BE2C (cell line): ENCODE measurements around the gene VWA5B2.
"Not testable (repeated sequence)": the region's sequence is repeated elsewhere in the genome, so short reads cannot be mapped to it uniquely, and the experiment has no call there.

Experiments
- DNase-seq: peaks from one replicate; pipeline ENCODE4 v3.0.0-alpha.2; 2020
- H3K27me3 ChIP-seq: fragments of 250-450 bp; sonication (Bioruptor Pico); 2 replicates; pipeline ENCODE4 v1.5.1; 2020; ENCODE audit warnings: mild to moderate bottlenecking
- H3K36me3 ChIP-seq: fragments of 250-450 bp; sonication (Bioruptor Pico); 2 replicates; pipeline ENCODE4 v1.5.1; 2020; ENCODE audit warnings: mild to moderate bottlenecking
- H3K4me1 ChIP-seq: fragments of 250-450 bp; sonication (Bioruptor Pico); 2 replicates; pipeline ENCODE4 v1.5.1; 2020
- H3K4me3 ChIP-seq: 2 replicates; pipeline ENCODE4 v1.5.1; 2011; ENCODE audit warnings: low read depth, low read length
- H3K9me3 ChIP-seq: fragments of 250-450 bp; sonication (Bioruptor Pico); 2 replicates; pipeline ENCODE4 v1.5.1; 2020
- TF ChIP-seq, protein P1 (sequence below): IDR thresholded peaks from 2 replicates; pipeline ENCODE4 v1.5.1; 2012; ENCODE audit warnings: mild to moderate bottlenecking, low read depth, low read length

VWA5B2 gene

GRCh38 chr3:184260724-184261269, 31.4 kb downstream of the VWA5B2 start:
- Histone ChIP-seq H3K36me3 (no peaks in the 10 kb centered on the region), H3K4me3 (peak overlapping the region; percentile 67), H3K4me1 (no peaks in the 10 kb centered on the region), H3K27me3 (peaks cover 5% of the 10 kb centered on the region; the same call in 1 of the 2 replicates), H3K9me3 (no peaks in the 10 kb centered on the region)
- TF ChIP-seq, protein P1, sequence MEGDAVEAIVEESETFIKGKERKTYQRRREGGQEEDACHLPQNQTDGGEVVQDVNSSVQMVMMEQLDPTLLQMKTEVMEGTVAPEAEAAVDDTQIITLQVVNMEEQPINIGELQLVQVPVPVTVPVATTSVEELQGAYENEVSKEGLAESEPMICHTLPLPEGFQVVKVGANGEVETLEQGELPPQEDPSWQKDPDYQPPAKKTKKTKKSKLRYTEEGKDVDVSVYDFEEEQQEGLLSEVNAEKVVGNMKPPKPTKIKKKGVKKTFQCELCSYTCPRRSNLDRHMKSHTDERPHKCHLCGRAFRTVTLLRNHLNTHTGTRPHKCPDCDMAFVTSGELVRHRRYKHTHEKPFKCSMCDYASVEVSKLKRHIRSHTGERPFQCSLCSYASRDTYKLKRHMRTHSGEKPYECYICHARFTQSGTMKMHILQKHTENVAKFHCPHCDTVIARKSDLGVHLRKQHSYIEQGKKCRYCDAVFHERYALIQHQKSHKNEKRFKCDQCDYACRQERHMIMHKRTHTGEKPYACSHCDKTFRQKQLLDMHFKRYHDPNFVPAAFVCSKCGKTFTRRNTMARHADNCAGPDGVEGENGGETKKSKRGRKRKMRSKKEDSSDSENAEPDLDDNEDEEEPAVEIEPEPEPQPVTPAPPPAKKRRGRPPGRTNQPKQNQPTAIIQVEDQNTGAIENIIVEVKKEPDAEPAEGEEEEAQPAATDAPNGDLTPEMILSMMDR = no peak
- peak; percentile 32 for DNase-seq

DNA sequence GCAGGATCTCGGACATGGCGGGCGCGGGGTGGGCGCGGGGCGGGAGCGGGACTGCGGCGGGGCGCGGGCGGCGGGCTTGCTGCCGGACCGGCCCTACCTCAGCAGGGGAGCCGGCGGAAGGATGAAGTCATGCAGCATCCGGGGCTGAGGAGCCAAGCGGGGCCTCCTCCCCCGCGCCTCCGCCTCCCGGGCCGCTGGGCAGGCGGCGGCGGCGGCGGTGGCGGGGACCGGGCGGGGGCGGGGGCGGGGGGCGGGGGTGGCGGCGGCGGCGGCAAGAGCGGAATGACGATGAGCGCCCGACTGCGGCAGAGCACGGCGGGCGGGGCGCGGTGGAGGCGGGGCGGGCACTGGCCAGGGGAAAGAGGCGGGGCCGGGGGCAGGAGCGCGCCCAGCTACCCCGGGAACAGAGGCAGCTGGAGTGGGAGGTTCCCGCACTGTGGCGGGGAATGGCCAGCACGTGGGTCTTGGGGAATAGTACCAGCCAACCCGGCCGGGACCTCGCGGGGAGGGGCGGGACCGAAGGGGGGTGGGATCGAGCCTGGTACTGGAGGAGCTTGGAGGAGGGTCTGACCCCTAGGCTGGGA, 32.0 kb downstream of the VWA5B2 start, which contains the start of gene CAMK2N2:
Gene CAMK2N2, minus strand, starts transcription at position 284 of the 584 bp plus-strand sequence. Its CDS starts 268 bp downstream, at position 16.
- DNase-seq = peak; percentile 96
- Histone ChIP-seq H3K36me3 (no peaks in the 10 kb centered on the region), H3K4me1 (no peaks in the 10 kb centered on the region), H3K4me3 (peak within 1 kb of the TSS; percentile 67), H3K27me3 (peaks cover 5% of the 10 kb centered on the region; the same call in 1 of the 2 replicates), H3K9me3 (no peaks in the 10 kb centered on the region)
- TF ChIP-seq, protein P1 = no peak

DNA sequence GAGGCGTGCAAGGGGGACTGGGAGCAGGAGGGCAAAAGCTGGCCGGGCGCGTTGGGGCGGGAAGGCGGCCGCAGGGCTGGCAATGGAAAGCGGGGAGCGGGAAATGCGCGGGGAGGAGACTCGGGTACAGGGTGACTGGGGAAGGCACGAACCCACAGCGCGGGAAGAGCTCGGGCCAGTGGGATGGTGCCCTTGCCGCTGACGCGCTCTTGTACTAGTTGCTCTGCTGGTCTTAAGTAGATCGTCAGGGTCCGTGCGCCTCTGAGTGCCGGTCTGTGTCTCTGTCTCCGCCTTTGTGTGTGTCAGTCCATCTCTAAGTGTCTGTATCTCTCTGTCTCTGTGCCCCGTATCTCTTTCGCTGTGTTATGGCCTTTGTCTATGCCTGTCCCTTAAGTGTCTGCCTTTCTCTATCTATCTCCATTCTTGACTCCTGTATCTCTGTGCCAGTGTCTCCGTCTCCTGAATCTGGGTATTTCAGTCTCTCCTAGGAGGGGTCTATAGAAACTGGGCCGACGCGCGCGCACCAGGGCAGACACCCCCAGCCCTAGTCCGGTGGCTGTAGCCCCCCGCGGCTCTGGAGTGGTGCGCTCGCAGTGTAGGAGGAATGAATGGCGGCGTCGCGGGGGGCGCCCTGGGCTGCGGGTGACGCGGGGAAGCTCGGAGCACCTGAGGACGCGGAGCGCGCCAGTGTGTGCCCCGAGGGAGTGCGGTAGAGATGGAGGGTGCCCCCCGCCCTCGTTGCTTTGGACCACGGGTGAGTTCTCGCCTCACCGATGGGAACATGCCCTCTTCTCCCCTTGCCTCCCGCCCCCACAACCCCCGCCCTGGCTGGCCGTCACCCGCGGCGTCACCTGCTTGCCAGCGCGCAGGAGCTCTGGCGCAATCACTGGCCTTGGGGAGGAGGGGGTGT, 32.7 kb downstream of the VWA5B2 start:
- TF ChIP-seq, protein P1 = no peak
- Histone ChIP-seq H3K9me3 (no peaks in the 10 kb centered on the region), H3K27me3 (peaks cover 5% of the 10 kb centered on the region; the same call in 1 of the 2 replicates), H3K36me3 (no peaks in the 10 kb centered on the region), H3K4me3 (peak overlapping the region; percentile 67), H3K4me1 (no peaks in the 10 kb centered on the region)
- DNase-seq = peak; percentile 29

- DNase-seq = no peak
- TF ChIP-seq, protein P1 = no peak
- Histone ChIP-seq H3K4me1 (no peaks in the 10 kb centered on the region), H3K4me3 (peak overlapping the region; percentile 67), H3K36me3 (no peaks in the 10 kb centered on the region), H3K27me3 (peaks cover 5% of the 10 kb centered on the region; the same call in 1 of the 2 replicates), H3K9me3 (no peaks in the 10 kb centered on the region)
Observed at GRCh38 chr3:184262764-184263179, 33.4 kb downstream of the VWA5B2 start.

DNA sequence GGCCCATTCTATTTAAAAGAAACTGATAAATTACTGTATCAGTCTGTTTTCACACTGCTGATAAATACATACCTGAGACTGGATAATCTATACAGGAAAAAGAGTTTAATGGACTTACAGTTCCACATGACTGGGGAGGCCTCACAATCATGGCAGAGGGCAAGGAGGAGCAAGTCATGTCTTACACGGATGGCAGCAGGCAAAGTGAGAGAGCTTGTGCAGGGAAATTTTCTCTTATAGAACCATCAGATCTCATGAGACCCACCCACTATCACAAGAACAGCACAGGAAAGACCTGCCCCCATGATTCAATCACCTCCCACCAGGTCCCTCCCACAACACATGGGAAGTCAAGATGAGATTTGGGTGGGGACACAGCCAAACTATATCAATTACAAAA, 37.9 kb downstream of the VWA5B2 start:
- DNase-seq = not testable (repeated sequence)

GRCh38 chr3:184272269-184272668, 42.9 kb downstream of the VWA5B2 start:
- Histone ChIP-seq H3K4me1 (no peaks in the 10 kb centered on the region), H3K9me3 (no peaks in the 10 kb centered on the region), H3K36me3 (no peaks in the 10 kb centered on the region), H3K27me3 (no peaks in the 10 kb centered on the region), H3K4me3 (no peak overlapping the region)
- DNase-seq = no peak
- TF ChIP-seq, protein P1 = no peak

More for the DNA sequence above, 37.9 kb downstream of the VWA5B2 start:
- not testable (repeated sequence) for H3K9me3 ChIP-seq, H3K4me1 ChIP-seq, H3K36me3 ChIP-seq, H3K4me3 ChIP-seq, H3K27me3 ChIP-seq
